HEK293T (cell line): ENCODE measurements around the gene FBXL3.

Experiments
- CTCF ChIA-PET: fragments of 350-600 bp; formaldehyde crosslinking; extraction: SDS; loops from one replicate; lab custom pipeline; 2021; ENCODE audit warnings: antibody characterized with exemption, inconsistent platforms; lab: Yijun Ruan, JAX
- POLR2A ChIA-PET: fragments of 350-600 bp; formaldehyde crosslinking; extraction: SDS; loops from one replicate; lab custom pipeline; 2020; ENCODE audit warnings: antibody characterized with exemption, inconsistent platforms; lab: Yijun Ruan, JAX
- DNase-seq: peaks from one replicate; pipeline ENCODE4 v3.0.0; 2012; ENCODE audit warnings: mixed read lengths; ENCODE audit errors: extremely low spot score
- ARNT ChIP-seq: fragments of 450-650 bp; IDR thresholded peaks from 2 replicates; pipeline ENCODE4 v1.6.1; 2017; ENCODE audit warnings: mild to moderate bottlenecking
- BHLHE40 ChIP-seq: fragments of 450-650 bp; IDR thresholded peaks from 2 replicates; pipeline ENCODE4 v1.6.1; 2016; ENCODE audit warnings: mild to moderate bottlenecking, moderate library complexity, borderline replicate concordance
- CTBP1 ChIP-seq: fragments of 450-650 bp; IDR thresholded peaks from 2 replicates; pipeline ENCODE4 v1.6.1; 2016; ENCODE audit warnings: borderline replicate concordance
- ELF4 ChIP-seq: fragments of 450-650 bp; IDR thresholded peaks from 2 replicates; pipeline ENCODE4 v1.6.1; 2017; ENCODE audit warnings: antibody characterized with exemption
- FOXA1 ChIP-seq: fragments of 450-650 bp; IDR thresholded peaks from 2 replicates; pipeline ENCODE4 v1.6.1; 2016; ENCODE audit warnings: mild to moderate bottlenecking
- FOXK2 ChIP-seq: fragments of 450-650 bp; IDR thresholded peaks from 2 replicates; pipeline ENCODE4 v1.6.1; 2016; ENCODE audit warnings: mild to moderate bottlenecking
- FOXM1 ChIP-seq: fragments of 450-650 bp; IDR thresholded peaks from 2 replicates; pipeline ENCODE4 v1.6.1; 2017; ENCODE audit warnings: mild to moderate bottlenecking, borderline replicate concordance
- HDGF ChIP-seq: fragments of 450-650 bp; IDR thresholded peaks from 2 replicates; pipeline ENCODE4 v1.6.1; 2017; ENCODE audit warnings: antibody characterized with exemption, borderline replicate concordance
- L3MBTL2 ChIP-seq: fragments of 450-650 bp; conservative IDR thresholded peaks from 2 replicates; pipeline ENCODE4 v1.6.1; 2016; ENCODE audit warnings: mild to moderate bottlenecking
- LEF1 ChIP-seq: fragments of 450-650 bp; IDR thresholded peaks from 2 replicates; pipeline ENCODE4 v1.6.1; 2017; ENCODE audit warnings: mild to moderate bottlenecking, borderline replicate concordance
- NFRKB ChIP-seq: fragments of 450-650 bp; IDR thresholded peaks from 2 replicates; pipeline ENCODE4 v1.6.1; 2016; ENCODE audit warnings: mild to moderate bottlenecking, moderate library complexity
- SP1 ChIP-seq: fragments of 450-650 bp; IDR thresholded peaks from 2 replicates; pipeline ENCODE4 v1.6.1; 2017
- SUZ12 ChIP-seq: fragments of 450-650 bp; IDR thresholded peaks from 2 replicates; pipeline ENCODE4 v1.6.1; 2016; ENCODE audit warnings: mild to moderate bottlenecking
- TARDBP ChIP-seq: fragments of 450-650 bp; IDR thresholded peaks from 2 replicates; pipeline ENCODE4 v1.6.1; 2016
- ZNF384 ChIP-seq: fragments of 450-650 bp; IDR thresholded peaks from 2 replicates; pipeline ENCODE4 v1.6.1; 2016
- TF ChIP-seq, protein P1 (sequence below): fragments of 450-650 bp; IDR thresholded peaks from 2 replicates; pipeline ENCODE4 v1.6.1; 2016

FBXL3 gene

DNA sequence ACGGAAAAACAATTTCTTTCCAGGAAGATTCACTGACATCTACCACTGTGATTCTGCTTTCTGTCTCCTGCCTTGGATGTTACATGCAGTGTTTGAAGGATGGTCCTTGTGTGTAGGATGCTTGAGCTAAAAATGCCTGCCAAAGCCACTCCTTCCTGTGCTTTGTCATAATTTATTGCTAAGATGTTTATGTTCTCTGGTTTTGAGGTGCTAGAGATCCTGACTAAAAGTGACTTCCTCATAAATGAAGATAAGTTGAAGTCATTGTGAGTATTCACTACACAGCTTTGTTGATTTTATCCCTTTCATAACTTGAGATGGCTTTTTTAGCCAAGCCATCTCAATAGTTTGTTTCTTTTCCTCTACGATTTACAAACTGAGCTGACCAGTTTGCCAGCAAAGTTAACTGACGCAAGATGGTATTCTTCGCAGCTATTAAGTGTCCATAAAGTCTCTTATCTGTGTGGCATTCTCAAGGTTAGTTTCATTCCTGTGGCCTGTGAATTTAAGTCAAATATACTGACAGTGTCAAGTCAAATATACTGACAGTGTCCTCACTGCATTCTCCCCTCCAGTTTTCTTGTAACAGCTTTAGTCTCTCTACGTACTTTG is 15.7 kb upstream of the FBXL3 start:
- no peak for DNase-seq
- no peak for TF ChIP-seq L3MBTL2
- no peak for TF ChIP-seq TARDBP
- no peak for TF ChIP-seq FOXM1
- TF ChIP-seq LEF1, result no peak
- TF ChIP-seq ELF4, result no peak
- no peak for TF ChIP-seq FOXA1
- no peak for TF ChIP-seq BHLHE40
- TF ChIP-seq SUZ12, result no peak
- TF ChIP-seq ZNF384, result no peak
- TF ChIP-seq SP1, result no peak
- no peak for TF ChIP-seq ARNT
- no peak for TF ChIP-seq FOXK2
- no peak for TF ChIP-seq NFRKB
- TF ChIP-seq HDGF, result no peak
- no peak for TF ChIP-seq CTBP1
- TF ChIP-seq, protein P1, sequence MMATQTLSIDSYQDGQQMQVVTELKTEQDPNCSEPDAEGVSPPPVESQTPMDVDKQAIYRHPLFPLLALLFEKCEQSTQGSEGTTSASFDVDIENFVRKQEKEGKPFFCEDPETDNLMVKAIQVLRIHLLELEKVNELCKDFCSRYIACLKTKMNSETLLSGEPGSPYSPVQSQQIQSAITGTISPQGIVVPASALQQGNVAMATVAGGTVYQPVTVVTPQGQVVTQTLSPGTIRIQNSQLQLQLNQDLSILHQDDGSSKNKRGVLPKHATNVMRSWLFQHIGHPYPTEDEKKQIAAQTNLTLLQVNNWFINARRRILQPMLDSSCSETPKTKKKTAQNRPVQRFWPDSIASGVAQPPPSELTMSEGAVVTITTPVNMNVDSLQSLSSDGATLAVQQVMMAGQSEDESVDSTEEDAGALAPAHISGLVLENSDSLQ, result no peak
- CTCF ChIA-PET, result interaction anchor here (0.7 to 0.8 kb wide), 2 partner anchors 12 to 16 kb away, joined by 3 to 4 read pairs; no protein-coding TSS in a partner anchor
- POLR2A ChIA-PET, result interaction anchor here (2.8 kb wide), 1 partner anchor 16 kb away, joined by 21 read pairs; the partner anchor contains the start of gene FBXL3

- no peak for TF ChIP-seq SP1
- DNase-seq, result no peak
- ChIA-PET CTCF (interaction anchor here (1.1 kb wide), 1 partner anchor 17 kb away, joined by 3 read pairs; no protein-coding TSS in a partner anchor), POLR2A (interaction anchor here (2.8 kb wide), 1 partner anchor 14 kb away, joined by 21 read pairs; the partner anchor contains the start of gene FBXL3)
Observed at GRCh38 chr13:77040835-77041234, 13.9 kb upstream of the FBXL3 start.

DNA sequence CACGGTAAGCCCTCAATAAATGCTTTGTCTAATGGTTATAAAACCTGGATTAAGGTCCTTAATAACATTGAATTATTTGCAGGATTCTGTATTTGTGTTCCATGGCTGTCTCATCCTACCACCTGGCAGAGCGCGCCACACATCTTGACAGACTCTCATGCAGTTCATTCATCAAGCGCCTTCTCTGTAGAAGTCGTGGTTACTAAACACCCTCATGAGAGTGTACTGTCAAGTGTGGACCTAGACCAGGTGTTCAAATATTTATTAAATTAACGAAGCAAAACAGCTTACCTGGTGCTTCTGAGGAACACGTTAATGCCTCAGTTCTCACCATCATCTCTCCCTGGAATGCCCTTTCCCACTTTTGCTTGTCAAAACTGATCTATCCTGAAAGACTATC is 13.1 kb upstream of the FBXL3 start:
- DNase-seq, result no peak
- CTCF ChIA-PET, result no interaction called here
- POLR2A ChIA-PET, result no interaction called here
- TF ChIP-seq ZNF384 (no peak), SP1 (no peak)

- no peak for DNase-seq
- ChIA-PET CTCF (no interaction called here), POLR2A (interaction anchor here (0.7 kb wide), 1 partner anchor 12 kb away, joined by 3 read pairs; the partner anchor contains the start of gene FBXL3)
- TF ChIP-seq CTBP1 (no peak), TARDBP (no peak), BHLHE40 (no peak), LEF1 (no peak), HDGF (no peak), FOXA1 (no peak), L3MBTL2 (no peak), ELF4 (no peak), FOXM1 (no peak), SUZ12 (no peak), SP1 (no peak)
Observed at GRCh38 chr13:77038907-77039480, 12.0 kb upstream of the FBXL3 start.

GRCh38 chr13:77036279-77036678 is 9.3 kb upstream of the FBXL3 start:
- ChIA-PET POLR2A (interaction anchor here (0.8 to 1.3 kb wide), 2 partner anchors 10 to 32 kb away, joined by 3 to 4 read pairs; partner anchors contain the start of gene FBXL3), CTCF (no interaction called here)
- no peak for TF ChIP-seq SUZ12
- no peak for TF ChIP-seq SP1
- TF ChIP-seq L3MBTL2, result no peak
- no peak for TF ChIP-seq ARNT
- no peak for TF ChIP-seq BHLHE40
- no peak for TF ChIP-seq FOXK2
- no peak for TF ChIP-seq HDGF
- no peak for TF ChIP-seq ELF4
- TF ChIP-seq TARDBP, result no peak
- TF ChIP-seq FOXM1, result no peak
- TF ChIP-seq, protein P1, result no peak
- TF ChIP-seq LEF1, result no peak
- TF ChIP-seq NFRKB, result no peak
- no peak for TF ChIP-seq ZNF384
- no peak for DNase-seq

GRCh38 chr13:77034881-77035280 is 7.9 kb upstream of the FBXL3 start:
- ChIA-PET POLR2A (no interaction called here), CTCF (no interaction called here)
- TF ChIP-seq FOXK2 (no peak), HDGF (no peak), ZNF384 (no peak), SP1 (no peak), LEF1 (no peak)
- no peak for DNase-seq
